Measurements from ENCODE around the gene AEBP2.
"Not testable (repeated sequence)": the region's sequence is repeated elsewhere in the genome, so short reads cannot be mapped to it uniquely, and the experiment has no call there.

The AEBP2 gene

GRCh38 chr12:19439059-19440018, at the start of gene AEBP2:
AEBP2 (plus strand) TSS chr12:19439492; CDS start chr12:19439700, 208 bp downstream.
- peak; percentile 93 for DNase-seq

- DNase-seq, result no peak
These were observed 49.2 kb upstream of the AEBP2 start for GRCh38 chr12:19390051-19390598.

GRCh38 chr12:19392644-19393043, 46.6 kb upstream of the AEBP2 start:
- not testable (repeated sequence) for DNase-seq

GRCh38 chr12:19394385-19394784, 44.9 kb upstream of the AEBP2 start:
- no peak for DNase-seq

GRCh38 chr12:19397534-19397933, 41.8 kb upstream of the AEBP2 start:
- DNase-seq, result no peak

- DNase-seq, result no peak
These were observed 40.6 kb upstream of the AEBP2 start for GRCh38 chr12:19398376-19399363.

- DNase-seq, result not testable (repeated sequence)
These were observed 38.5 kb upstream of the AEBP2 start for GRCh38 chr12:19400649-19401285.

GRCh38 chr12:19402211-19402610, 37.1 kb upstream of the AEBP2 start:
- DNase-seq, result no peak

GRCh38 chr12:19402743-19403431, 36.4 kb upstream of the AEBP2 start:
- no peak for DNase-seq

GRCh38 chr12:19404242-19404880, 34.9 kb upstream of the AEBP2 start:
- no peak for DNase-seq

- no peak for DNase-seq
These were observed 29.9 kb upstream of the AEBP2 start for GRCh38 chr12:19409376-19409775.

GRCh38 chr12:19410211-19410610, 29.1 kb upstream of the AEBP2 start:
- DNase-seq, result no peak

GRCh38 chr12:19410629-19411185, 28.6 kb upstream of the AEBP2 start:
- DNase-seq, result no peak

- no peak for DNase-seq
These were observed 27.8 kb upstream of the AEBP2 start for GRCh38 chr12:19411234-19412204.

GRCh38 chr12:19412844-19413243, 26.4 kb upstream of the AEBP2 start:
- DNase-seq, result no peak

GRCh38 chr12:19413582-19413981, 25.7 kb upstream of the AEBP2 start:
- not testable (repeated sequence) for DNase-seq

GRCh38 chr12:19415563-19415962, 23.7 kb upstream of the AEBP2 start:
- DNase-seq, result no peak

- DNase-seq, result no peak
These were observed 20.2 kb upstream of the AEBP2 start for GRCh38 chr12:19419086-19419485.

- DNase-seq, result no peak
These were observed 17.6 kb upstream of the AEBP2 start for GRCh38 chr12:19421503-19422282.

Data from activated CD4-positive, alpha-beta T cell treated with anti-CD3 and anti-CD28 coated beads for 1 hour (primary cell).